Naive thymus-derived CD8-positive, alpha-beta T cell (primary cell): Measurements from ENCODE around the gene ACVR2B. TPM values are rescaled to one million over a fixed set of nuclear protein-coding genes. Genes with fewer than 3 reads are reported as not detected.
A peak's percentile ranks its signal among the peaks of the same experiment; 100 is the strongest.
"Not testable (repeated sequence)": the region's sequence is repeated elsewhere in the genome, so short reads cannot be mapped to it uniquely, and the experiment has no call there.

Experiments used
- ATAC-seq, 2 donors: fragments of 150-1000 bp; cut with Tn5 transposase in 1 of 2; sonication (Bioruptor Pico), chemical (Tn5 transposase) in 1 of 2; 1 replicate in 1 of 2; 2 replicates in 1 of 2; pipeline ENCODE4 v1.10.0; 2021; ENCODE audit warnings: mild to moderate bottlenecking in 2 of 2, moderate library complexity in 2 of 2
- POLR2A ChIA-PET: fragments of 350-600 bp; sonication (Branson Sonifier 250); formaldehyde crosslinking; loops from one replicate; lab custom pipeline; 2021; ENCODE audit warnings: antibody characterized with exemption; lab: Charles Lee
- DNase-seq, 10 donors: peaks; one replicate each; pipeline versions ENCODE4 v3.0.0 to v3.0.0-alpha.2; 2020 to 2022
- H3K27ac Mint-ChIP-seq, 10 donors: one replicate each; pipeline ENCODE4 v1.8.0; 2020 to 2022; ENCODE audit warnings: mild to moderate bottlenecking in 10 of 10, mixed read lengths in 10 of 10, moderate library complexity in 4 of 10, inconsistent platforms in 1 of 10
- H3K27me3 Mint-ChIP-seq, 5 donors: one replicate each; pipeline ENCODE4 v1.8.0; 2021 to 2022; ENCODE audit warnings: mixed read lengths in 5 of 5
- H3K36me3 Mint-ChIP-seq, 3 donors: one replicate each; pipeline ENCODE4 v1.8.0; 2020 to 2022; ENCODE audit warnings: mixed read lengths in 3 of 3, mild to moderate bottlenecking in 2 of 3, inconsistent platforms in 1 of 3
- H3K4me1 Mint-ChIP-seq, 4 donors: one replicate each; pipeline ENCODE4 v1.8.0; 2021 to 2022; ENCODE audit warnings: mixed read lengths in 4 of 4
- H3K4me3 Mint-ChIP-seq, 10 donors: one replicate each; pipeline ENCODE4 v1.8.0; 2020 to 2022; ENCODE audit warnings: mild to moderate bottlenecking in 10 of 10, mixed read lengths in 10 of 10, moderate library complexity in 6 of 10, inconsistent platforms in 1 of 10
- H3K9me3 Mint-ChIP-seq, 9 donors: one replicate each; pipeline ENCODE4 v1.8.0; 2020 to 2022; ENCODE audit warnings: mixed read lengths in 9 of 9, mild to moderate bottlenecking in 3 of 9, inconsistent platforms in 1 of 9, moderate library complexity in 1 of 9
- polyA plus RNA-seq, 3 donors: library from polyadenylated mRNA; unstranded; fragments of 300-500 nt; fragmentation: Illumina TruSeq; gene quantifications; one replicate each; pipeline ENCODE4 v1.2.3, GENCODE V29; 2021
- total RNA-seq, 8 experiments: library from RNA in 2 of 8; stranded (reverse) in 2 of 8; gene quantifications; one replicate each; pipeline ENCODE4 v1.2.3 and lab custom pipeline; 2021 to 2026

ACVR2B gene
- 10 to 100 TPM; 13.7 to 16.1 TPM for total RNA-seq
- polyA plus RNA-seq: 1 to 10 TPM in 2 of 3 donors, under 1 TPM in 1; 0.69 to 1.9 (median 1.2) TPM
- total RNA-seq (lab: John Stamatoyannopoulos, UW): 22.2 to 41.0 (median 31.0) reads per million in 6 experiments

DNA sequence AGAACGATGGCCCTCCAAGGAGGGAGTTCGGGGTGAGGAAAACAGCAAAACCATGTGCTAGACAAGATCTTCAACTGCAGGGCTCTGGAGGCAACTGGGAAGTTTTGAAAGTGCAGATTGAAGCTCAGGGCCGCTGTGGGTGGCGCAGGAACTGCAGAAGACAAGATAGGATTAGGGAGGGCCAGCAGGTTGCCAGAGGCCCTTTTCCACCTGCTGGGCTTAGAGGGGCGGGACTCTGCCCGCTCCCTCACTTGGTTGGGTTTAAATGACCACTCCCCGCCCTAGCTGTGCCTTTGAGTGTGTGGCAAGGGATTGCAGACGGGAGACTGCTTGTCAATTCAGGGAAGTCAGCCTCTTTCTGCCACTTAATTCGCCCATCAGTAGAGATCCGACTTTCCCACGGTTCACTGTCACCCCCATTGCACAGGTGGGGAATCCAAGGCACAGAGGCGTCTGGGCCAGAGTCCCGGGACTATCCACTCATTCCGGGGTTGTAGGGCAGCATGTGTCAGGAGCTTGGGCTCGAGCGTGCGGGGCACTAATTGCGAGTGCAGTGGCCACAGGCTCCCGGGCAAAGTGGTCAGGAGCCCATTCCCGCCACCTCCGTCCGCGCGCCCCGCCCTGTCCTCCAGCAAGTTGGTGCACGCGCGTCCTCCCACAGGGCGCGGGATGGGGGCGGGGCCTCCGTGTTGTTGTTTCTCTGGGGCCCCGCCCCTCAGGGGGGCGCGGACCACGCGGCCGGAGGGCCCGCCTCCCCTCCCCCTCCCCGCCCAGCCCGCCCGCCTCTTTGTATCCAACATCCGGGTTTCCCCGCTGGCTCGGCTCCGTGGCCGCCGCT lies at the start of gene ACVR2B:
TSS of gene ACVR2B (plus strand) at position 816 of the 838 bp plus-strand sequence. CDS start 433 bp downstream, outside the sequence.
- H3K4me3 Mint-ChIP-seq: peak within 1 kb of the TSS; percentile 92 to 99 (median 96)
- peaks cover 0 to 4% (median 0%) of the 10 kb centered on the region in 5 donors for H3K27me3 Mint-ChIP-seq
- DNase-seq (peak; percentile 43 to 85 (median 58)), ATAC-seq (peak; percentile 44 to 52)
- H3K4me1 Mint-ChIP-seq: peaks cover 9 to 33% (median 25%) of the 10 kb centered on the region in 4 donors
- H3K27ac Mint-ChIP-seq: peak within 1 kb of the TSS; percentile 78 to 95 (median 93)
- H3K36me3 Mint-ChIP-seq: peaks cover 0 to 5% (median 0%) of the 10 kb centered on the region in 3 donors
- peaks cover 0 to 10% (median 0%) of the 10 kb centered on the region in 9 donors for H3K9me3 Mint-ChIP-seq
- POLR2A ChIA-PET: interaction anchor here (1.4 to 1.8 kb wide), 2 partner anchors 24 to 26 kb away, joined by 3 to 12 read pairs; no protein-coding TSS in a partner anchor

DNA sequence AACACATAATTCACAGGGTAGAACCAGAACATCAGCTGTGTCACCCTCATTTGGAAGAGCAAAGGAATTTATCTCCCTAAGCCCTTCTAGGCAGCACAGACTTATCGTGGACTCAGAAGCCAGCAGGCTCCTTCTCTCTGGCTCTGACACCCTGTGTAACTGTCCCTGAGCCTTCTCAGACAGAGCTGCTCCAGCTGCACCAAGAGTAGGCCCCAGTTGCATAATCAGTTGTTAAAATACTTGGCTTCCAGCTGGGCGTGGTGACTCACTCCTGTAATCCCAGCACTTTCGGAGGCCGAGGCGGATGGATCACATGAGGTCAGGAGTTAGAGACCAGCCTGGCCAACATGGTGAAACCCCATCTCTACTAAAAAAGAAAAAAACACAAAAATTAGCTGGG lies 49.4 kb upstream of the ACVR2B start:
- no peak overlapping the region for H3K4me3 Mint-ChIP-seq
- peaks cover 0 to 3% (median 0%) of the 10 kb centered on the region in 9 donors for H3K9me3 Mint-ChIP-seq
- no peak overlapping the region for H3K27ac Mint-ChIP-seq
- H3K27me3 Mint-ChIP-seq: no peaks in the 10 kb centered on the region
- no peaks in the 10 kb centered on the region for H3K4me1 Mint-ChIP-seq
- POLR2A ChIA-PET: no interaction called here
- ATAC-seq: no peak
- H3K36me3 Mint-ChIP-seq: peaks cover 0 to 13% (median 7%) of the 10 kb centered on the region in 3 donors
- DNase-seq: no peak

DNA sequence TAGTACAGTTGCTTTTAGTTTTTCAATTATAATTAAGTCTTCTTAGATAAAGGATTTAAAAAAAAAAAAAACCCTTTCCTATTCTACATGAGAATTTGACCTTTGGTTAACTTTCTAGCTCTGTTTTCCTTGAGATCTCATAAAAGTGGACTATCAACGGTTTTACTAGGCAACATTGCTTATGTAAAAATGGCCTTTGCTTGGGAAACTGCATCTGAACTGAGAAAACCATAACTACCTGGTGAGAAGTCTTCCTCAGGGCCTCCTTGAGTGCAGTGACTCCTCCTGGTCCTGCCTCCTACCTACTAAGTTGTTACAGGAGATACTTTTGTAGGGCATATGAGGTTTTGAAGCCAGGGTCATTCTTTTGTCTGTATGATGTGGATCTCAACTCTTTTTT lies 42.1 kb upstream of the ACVR2B start:
- Mint-ChIP-seq H3K4me1 (no peaks in the 10 kb centered on the region), H3K36me3 (peaks cover 0 to 3% (median 0%) of the 10 kb centered on the region in 3 donors), H3K9me3 (peaks cover 0 to 1% (median 0%) of the 10 kb centered on the region in 9 donors), H3K27ac (no peak overlapping the region), H3K4me3 (no peak overlapping the region), H3K27me3 (no peaks in the 10 kb centered on the region)
- no peak for ATAC-seq
- no peak for DNase-seq
- POLR2A ChIA-PET: no interaction called here

DNA sequence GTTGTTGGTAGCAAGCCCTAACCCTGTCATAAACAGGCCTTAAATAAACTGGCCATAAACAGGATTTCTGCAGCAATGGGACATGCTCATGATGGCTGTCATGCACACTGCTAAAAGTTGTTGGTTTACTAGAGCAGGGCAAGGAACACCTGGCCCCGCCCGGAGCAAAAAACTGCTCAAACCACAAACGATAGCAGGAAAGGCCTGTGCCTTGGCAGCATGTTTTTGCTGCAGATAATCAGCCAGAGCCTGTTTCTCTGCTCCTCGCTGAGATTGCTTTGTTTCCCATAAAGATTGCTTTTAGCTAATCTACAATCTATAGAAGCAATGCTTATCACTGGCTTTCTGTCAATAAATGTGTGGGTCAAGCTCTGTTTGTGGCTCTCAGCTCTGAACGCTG lies 32.9 kb upstream of the ACVR2B start:
- Mint-ChIP-seq H3K27ac (peak overlapping the region in 5 of 10 donors; percentile 16 to 93 (median 86)), H3K4me3 (peak overlapping the region in 5 of 10 donors; percentile 62 to 85 (median 81)), H3K4me1 (peaks cover 11 to 46% (median 21%) of the 10 kb centered on the region in 4 donors)
- not testable (repeated sequence) for H3K27me3 Mint-ChIP-seq, H3K36me3 Mint-ChIP-seq, H3K9me3 Mint-ChIP-seq
- DNase-seq (peak in 1 of 10 donors; percentile 20), ATAC-seq (peak; percentile 67 to 74)
- POLR2A ChIA-PET: interaction anchor here (1.0 to 2.2 kb wide), 3 partner anchors 24 to 74 kb away, joined by 3 to 9 read pairs (median 3); partner anchors contain the start of gene XYLB

DNA sequence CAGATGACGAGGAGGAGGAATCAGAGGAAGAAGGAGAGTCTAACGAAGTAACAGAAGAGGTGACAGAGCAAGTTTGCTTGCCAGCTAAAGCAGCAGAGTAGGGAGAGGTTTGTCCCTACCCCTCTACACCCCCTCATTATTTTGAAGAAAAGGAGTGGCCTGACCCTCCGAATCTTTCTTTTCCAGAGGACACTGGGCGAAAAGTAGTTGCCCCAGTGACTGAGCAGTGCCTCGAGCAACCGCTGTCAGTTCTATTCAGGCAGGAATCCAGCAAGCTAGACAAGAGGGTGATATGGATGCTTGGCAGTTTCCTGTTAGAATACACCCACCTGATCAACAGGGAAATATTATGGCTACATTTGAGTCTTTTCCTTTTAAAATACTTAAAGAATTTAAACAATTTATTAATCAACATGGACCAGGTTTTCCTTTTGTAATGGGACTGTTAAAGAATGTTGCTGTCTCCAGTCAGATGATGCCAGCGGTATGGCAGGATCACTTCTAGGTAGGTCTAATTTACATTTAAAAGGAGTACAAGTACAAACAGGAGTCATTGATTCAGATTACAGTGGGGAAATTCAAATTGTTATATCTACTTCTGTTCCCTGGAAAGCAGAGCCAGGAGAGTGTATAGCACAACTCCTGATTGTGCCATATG lies 31.9 kb upstream of the ACVR2B start:
- Mint-ChIP-seq H3K4me1 (peaks cover 17 to 55% (median 28%) of the 10 kb centered on the region in 4 donors), H3K27me3 (no peaks in the 10 kb centered on the region), H3K27ac (peak overlapping the region in 6 of 10 donors; percentile 61 to 93 (median 84)), H3K4me3 (peak overlapping the region in 6 of 10 donors; percentile 20 to 85 (median 74)), H3K36me3 (no peaks in the 10 kb centered on the region), H3K9me3 (no peaks in the 10 kb centered on the region)
- POLR2A ChIA-PET: interaction anchor here (1.0 to 2.2 kb wide), 3 partner anchors 25 to 75 kb away, joined by 3 to 9 read pairs (median 3); partner anchors contain the start of gene XYLB
- no peak for DNase-seq
- no peak for ATAC-seq

DNA sequence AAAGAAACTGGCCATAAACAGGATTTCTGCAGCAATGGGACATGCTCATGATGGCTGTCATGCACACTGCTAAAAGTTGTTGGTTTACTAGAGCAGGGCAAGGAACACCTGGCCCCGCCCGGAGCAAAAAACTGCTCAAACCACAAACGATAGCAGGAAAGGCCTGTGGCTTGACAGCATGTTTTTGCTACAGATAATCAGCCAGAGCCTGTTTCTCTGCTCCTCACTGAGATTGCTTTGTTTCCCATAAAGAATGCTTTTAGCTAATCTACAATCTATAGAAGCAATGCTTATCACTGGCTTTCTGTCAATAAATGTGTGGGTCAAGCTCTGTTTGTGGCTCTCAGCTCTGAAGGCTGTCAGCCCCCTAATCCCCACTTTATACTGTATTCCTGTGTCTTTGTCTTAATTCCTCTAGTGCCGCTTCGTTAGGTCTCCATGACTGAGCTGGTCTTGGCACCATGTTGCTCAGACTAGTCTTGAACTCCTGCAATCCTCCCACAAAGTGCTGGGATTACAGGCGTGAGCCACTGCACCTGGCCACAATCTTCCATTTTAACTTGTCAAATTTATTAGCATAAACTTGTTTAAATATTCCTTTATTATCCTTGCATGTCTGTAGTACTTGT lies 26.8 kb upstream of the ACVR2B start:
- Mint-ChIP-seq H3K27ac (peak overlapping the region; percentile 33 to 94 (median 89)), H3K4me3 (peak overlapping the region; percentile 36 to 84 (median 74)), H3K4me1 (peaks cover 18 to 61% (median 39%) of the 10 kb centered on the region in 4 donors)
- H3K27me3 Mint-ChIP-seq, H3K9me3 Mint-ChIP-seq, H3K36me3 Mint-ChIP-seq: not testable (repeated sequence)
- peak in 7 of 10 donors; percentile 1 to 58 (median 23) for DNase-seq
- POLR2A ChIA-PET: interaction anchor here (1.1 to 1.8 kb wide), 6 partner anchors 10 to 80 kb away, joined by 3 to 12 read pairs (median 5); partner anchors contain the start of genes ACVR2B and XYLB
- ATAC-seq: peak; percentile 92 to 96

DNA sequence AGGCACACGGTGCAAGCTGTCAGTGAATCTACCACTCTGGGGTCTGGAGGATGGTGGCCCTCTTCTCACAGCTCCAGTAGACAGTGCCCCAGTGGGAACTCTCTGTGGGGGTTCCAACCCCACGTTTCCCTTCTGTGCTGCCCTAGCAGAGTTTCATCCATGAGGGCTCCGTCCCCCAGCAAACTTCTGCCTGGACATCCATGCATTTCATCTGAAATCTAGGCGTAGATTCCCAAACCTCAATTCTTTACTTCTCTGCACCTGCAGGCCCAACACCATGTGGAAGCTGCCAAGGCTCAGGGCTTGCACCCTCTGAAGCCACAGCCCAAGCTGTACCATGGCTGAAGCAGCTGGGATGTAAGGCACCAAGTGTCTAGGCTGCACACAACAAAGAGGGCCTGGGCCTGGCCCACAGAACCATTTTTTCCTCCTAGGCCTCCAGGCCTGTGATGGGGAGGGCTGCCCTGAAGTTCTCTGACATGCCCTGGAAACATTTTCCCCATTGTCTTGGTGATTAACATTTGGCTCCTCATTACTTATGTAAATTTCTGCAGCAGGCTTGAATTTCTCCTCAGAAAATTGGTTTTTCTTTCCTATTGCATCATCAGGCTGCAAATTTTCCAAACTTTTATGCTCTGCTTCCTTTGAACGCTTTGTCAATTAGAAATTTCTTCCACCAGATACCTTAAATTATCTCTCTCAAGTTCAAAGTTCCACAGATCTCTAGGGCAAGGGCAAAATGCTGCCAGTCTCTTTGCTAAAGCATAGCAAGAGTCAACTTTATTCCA lies 20.6 kb upstream of the ACVR2B start:
- H3K27me3 Mint-ChIP-seq, POLR2A ChIA-PET, H3K4me3 Mint-ChIP-seq, ATAC-seq, DNase-seq: not testable (repeated sequence)
- H3K9me3 Mint-ChIP-seq: peaks cover 22 to 61% (median 29%) of the 10 kb centered on the region in 9 donors
- H3K27ac Mint-ChIP-seq: peak overlapping the region in 1 of 10 donors; percentile 13
- peaks cover 10 to 17% (median 15%) of the 10 kb centered on the region in 4 donors for H3K4me1 Mint-ChIP-seq
- H3K36me3 Mint-ChIP-seq: peaks cover 0 to 37% (median 35%) of the 10 kb centered on the region in 3 donors

DNA sequence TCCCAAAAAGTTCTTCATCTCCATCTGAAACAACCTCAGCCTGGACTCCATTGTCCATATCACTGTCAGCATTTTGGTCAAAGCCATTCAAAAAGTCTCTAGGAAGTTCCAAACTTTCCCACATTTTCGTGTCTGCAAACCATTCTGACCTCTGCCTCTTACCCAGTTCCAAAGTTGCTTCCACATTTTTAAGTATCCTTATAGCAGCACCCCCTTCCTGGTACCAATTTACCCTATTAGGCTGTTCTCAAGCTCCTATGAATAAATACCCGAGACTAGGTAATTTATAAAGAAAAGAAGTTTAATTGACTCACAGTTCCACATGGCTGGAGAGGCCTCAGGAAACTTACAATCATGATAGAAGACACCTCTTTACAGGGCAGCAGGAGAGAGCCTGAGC lies 20.0 kb upstream of the ACVR2B start:
- Mint-ChIP-seq H3K9me3 (peaks cover 22 to 66% (median 29%) of the 10 kb centered on the region in 9 donors), H3K4me1 (peaks cover 8 to 18% (median 14%) of the 10 kb centered on the region in 4 donors)
- ATAC-seq: not testable (repeated sequence)

DNA sequence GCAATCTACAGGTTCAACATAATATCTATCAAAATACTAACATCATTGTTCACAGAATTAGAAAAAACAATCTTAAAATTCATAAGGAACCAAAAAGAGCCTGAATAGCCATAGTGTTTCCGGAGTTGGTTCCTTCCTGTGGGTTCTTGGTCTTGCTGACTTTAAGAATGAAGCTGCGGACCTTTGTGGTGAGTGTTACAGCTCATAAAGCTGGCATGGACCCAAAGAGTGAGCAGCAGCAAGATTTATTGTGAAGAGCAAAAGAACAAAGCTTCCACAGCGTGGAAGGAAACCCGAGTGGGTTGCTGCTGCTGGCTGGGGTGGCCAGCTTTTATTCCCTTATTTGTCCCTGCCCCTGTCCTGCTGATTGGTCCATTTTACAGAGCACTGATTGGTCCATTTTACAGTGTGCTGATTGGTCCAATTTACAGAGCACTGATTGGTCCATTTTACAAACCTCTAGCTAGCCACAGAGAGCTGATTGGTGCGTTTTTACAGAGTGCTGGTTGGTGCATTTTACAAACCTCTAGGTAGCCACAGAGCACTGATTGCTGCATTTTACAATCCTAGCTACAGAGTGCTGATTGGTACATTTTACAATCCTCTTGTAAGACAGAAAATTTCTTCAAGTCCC lies 15.1 kb upstream of the ACVR2B start:
- peak in 7 of 10 donors; percentile 13 to 69 (median 21) for DNase-seq
- Mint-ChIP-seq H3K36me3 (peaks cover 0 to 28% (median 20%) of the 10 kb centered on the region in 3 donors), H3K4me1 (peaks cover 0 to 15% (median 10%) of the 10 kb centered on the region in 4 donors), H3K4me3 (peak overlapping the region in 3 of 10 donors; percentile 4 to 26 (median 23)), H3K9me3 (peaks cover 19 to 52% (median 26%) of the 10 kb centered on the region in 9 donors), H3K27ac (peak overlapping the region in 4 of 10 donors; percentile 15 to 53 (median 36))
- not testable (repeated sequence) for H3K27me3 Mint-ChIP-seq
- POLR2A ChIA-PET: interaction anchor here (1.0 to 1.5 kb wide), 3 partner anchors 10 to 17 kb away, joined by 3 to 6 read pairs (median 3); no protein-coding TSS in a partner anchor
- peak in 1 of 2 donors; percentile 38 for ATAC-seq

More for the DNA sequence above, 20.0 kb upstream of the ACVR2B start:
- DNase-seq, H3K27ac Mint-ChIP-seq, H3K27me3 Mint-ChIP-seq, H3K4me3 Mint-ChIP-seq, POLR2A ChIA-PET: not testable (repeated sequence)
- peaks cover 0 to 37% (median 35%) of the 10 kb centered on the region in 3 donors for H3K36me3 Mint-ChIP-seq

DNA sequence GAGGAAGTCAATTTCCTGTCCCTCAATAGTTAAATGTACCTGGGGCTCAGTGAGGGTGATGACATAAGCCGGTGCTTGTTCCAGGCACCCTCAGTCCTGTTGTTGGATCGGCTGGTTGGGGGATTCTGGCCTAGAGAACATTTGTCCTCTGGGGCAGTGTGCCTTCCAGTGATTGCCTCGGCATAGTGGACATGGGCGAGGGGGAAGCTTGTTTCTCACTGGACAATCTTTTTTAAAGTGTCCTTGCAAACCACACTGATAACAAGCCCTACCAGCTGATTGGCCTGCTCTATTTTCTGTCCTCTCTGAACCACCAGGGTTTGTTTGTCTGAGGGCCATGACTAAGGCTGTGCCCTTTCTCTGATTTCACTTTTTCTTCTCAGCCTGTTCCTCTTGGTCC lies 10.5 kb upstream of the ACVR2B start:
- ATAC-seq, H3K36me3 Mint-ChIP-seq, H3K27ac Mint-ChIP-seq, H3K4me3 Mint-ChIP-seq, H3K4me1 Mint-ChIP-seq, DNase-seq, H3K27me3 Mint-ChIP-seq: not testable (repeated sequence)
- POLR2A ChIA-PET: interaction anchor here (0.6 to 1.5 kb wide), 3 partner anchors 13 to 17 kb away, joined by 3 to 5 read pairs (median 5); no protein-coding TSS in a partner anchor
- peaks cover 0 to 17% (median 2%) of the 10 kb centered on the region in 9 donors for H3K9me3 Mint-ChIP-seq
